CD4-positive, alpha-beta memory T cell (primary cell): ENCODE data around the gene CHPT1. TPM values are rescaled to one million over a fixed set of nuclear protein-coding genes. Genes with fewer than 3 reads are reported as not detected.

Experiments
- CTCF ChIA-PET: fragments of 350-600 bp; sonication (Branson Sonifier 250); formaldehyde crosslinking; loops from one replicate; lab custom pipeline; 2021; ENCODE audit warnings: inconsistent platforms; ENCODE audit not compliant: partially characterized antibody; lab: Charles Lee
- POLR2A ChIA-PET: fragments of 350-600 bp; sonication (Branson Sonifier 250); formaldehyde crosslinking; loops from one replicate; lab custom pipeline; 2021; ENCODE audit not compliant: partially characterized antibody; lab: Charles Lee
- DNase-seq, 5 donors: peaks; one replicate each; pipeline versions ENCODE4 v3.0.0 to v3.0.0-alpha.2; 2020 to 2022; ENCODE audit warnings: mixed read lengths in 1 of 5
- H3K27ac ChIP-seq: one replicate; pipeline ENCODE4 v1.7.0; 2013; ENCODE audit warnings: low read depth, low read length
- H3K27me3 ChIP-seq: 2 replicates; pipeline ENCODE4 v1.7.0; 2013; ENCODE audit warnings: mild to moderate bottlenecking, low read length, moderate library complexity; ENCODE audit not compliant: insufficient read depth
- H3K36me3 ChIP-seq: 2 replicates; pipeline ENCODE4 v1.7.0; 2013; ENCODE audit warnings: mild to moderate bottlenecking, low read length, moderate library complexity; ENCODE audit not compliant: insufficient read depth
- H3K4me1 ChIP-seq: 2 replicates; pipeline ENCODE4 v1.7.0; 2013; ENCODE audit warnings: mild to moderate bottlenecking, low read length, moderate library complexity; ENCODE audit not compliant: insufficient read depth
- H3K4me3 ChIP-seq, 2 donors: one replicate each; pipeline ENCODE4 v1.7.0; 2013; ENCODE audit warnings: low read length in 2 of 2, mild to moderate bottlenecking in 1 of 2
- H3K9me3 ChIP-seq, 2 donors: one replicate each; pipeline ENCODE4 v1.7.0; 2013; ENCODE audit warnings: low read length in 2 of 2, control low read depth in 1 of 2; ENCODE audit not compliant: control insufficient read depth in 1 of 2
- H3K27ac Mint-ChIP-seq, 7 donors: one replicate each; pipeline ENCODE4 v1.8.0; 2020 to 2021; ENCODE audit warnings: mixed read lengths in 7 of 7, mild to moderate bottlenecking in 6 of 7, inconsistent platforms in 3 of 7, moderate library complexity in 3 of 7
- H3K27me3 Mint-ChIP-seq, 2 donors: one replicate each; pipeline ENCODE4 v1.8.0; 2020 to 2021; ENCODE audit warnings: mixed read lengths in 2 of 2
- H3K36me3 Mint-ChIP-seq, 2 donors: one replicate each; pipeline ENCODE4 v1.8.0; 2020 to 2021; ENCODE audit warnings: mixed read lengths in 2 of 2, inconsistent platforms in 1 of 2, mild to moderate bottlenecking in 1 of 2
- H3K4me1 Mint-ChIP-seq, 4 donors: one replicate each; pipeline ENCODE4 v1.8.0; 2020 to 2021; ENCODE audit warnings: mixed read lengths in 4 of 4, mild to moderate bottlenecking in 1 of 4
- H3K4me3 Mint-ChIP-seq, 8 donors: one replicate each; pipeline ENCODE4 v1.8.0; 2020 to 2021; ENCODE audit warnings: mixed read lengths in 8 of 8, mild to moderate bottlenecking in 7 of 8, moderate library complexity in 6 of 8, inconsistent platforms in 3 of 8
- H3K9me3 Mint-ChIP-seq, 8 donors: one replicate each; pipeline ENCODE4 v1.8.0; 2020 to 2021; ENCODE audit warnings: mixed read lengths in 8 of 8, mild to moderate bottlenecking in 5 of 8, inconsistent platforms in 3 of 8, moderate library complexity in 1 of 8
- intact Hi-C: fragments of 100-400 bp; cut with micrococcal nuclease; formaldehyde crosslinking; loops from one replicate; pipeline ENCODE4 v1.15.1; 2023
- polyA plus RNA-seq, 2 donors: library from polyadenylated mRNA; unstranded; fragments of 300-500 nt; fragmentation: Illumina TruSeq; gene quantifications; one replicate each; pipeline ENCODE4 v1.2.3, GENCODE V29; 2021
- total RNA-seq, 2 experiments: library from RNA; stranded (reverse); gene quantifications; one replicate each; pipeline ENCODE4 v1.2.3, GENCODE V29; 2021

Gene CHPT1
- total and polyA plus RNA-seq, 4 experiments from 2014 or later: 12.6 to 24.3 (median 18.4) TPM

DNA sequence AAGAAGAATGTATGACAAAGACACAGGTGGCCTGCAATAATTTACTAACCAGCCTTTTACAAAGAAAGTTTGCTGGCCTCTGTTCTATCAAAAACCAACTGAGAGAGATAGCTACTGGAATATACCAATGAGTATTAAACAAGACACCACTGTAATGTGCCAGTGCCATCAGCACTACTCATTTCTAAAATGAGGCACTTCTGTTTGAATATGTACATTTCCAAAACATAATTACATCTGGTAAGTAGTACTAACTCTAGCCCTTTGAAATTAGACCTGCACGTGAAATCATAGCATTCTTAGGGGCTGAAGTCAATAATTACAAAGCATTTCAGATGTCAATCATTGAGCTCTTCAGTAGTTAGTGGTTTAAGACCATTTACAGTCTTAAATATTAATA is 48.8 kb downstream of the CHPT1 start:
- Mint-ChIP-seq H3K4me3 (no peak overlapping the region), H3K4me1 (peaks cover 0 to 11% (median 5%) of the 10 kb centered on the region in 4 donors), H3K27ac (no peak overlapping the region), H3K36me3 (peaks cover 50 to 57% of the 10 kb centered on the region in 2 donors), H3K9me3 (no peaks in the 10 kb centered on the region), H3K27me3 (no peaks in the 10 kb centered on the region)
- POLR2A ChIA-PET: interaction anchor here (0.8 kb wide), 1 partner anchor 338 kb away, joined by 5 read pairs; the partner anchor contains the start of gene ARL1
- Histone ChIP-seq H3K4me3 (no peak overlapping the region), H3K9me3 (no peaks in the 10 kb centered on the region), H3K4me1 (no peaks in the 10 kb centered on the region), H3K36me3 (peaks cover 23% of the 10 kb centered on the region), H3K27ac (no peak overlapping the region), H3K27me3 (no peaks in the 10 kb centered on the region)
- CTCF ChIA-PET: no interaction called here
- no peak for DNase-seq
- intact Hi-C loops: no loop called here

DNA sequence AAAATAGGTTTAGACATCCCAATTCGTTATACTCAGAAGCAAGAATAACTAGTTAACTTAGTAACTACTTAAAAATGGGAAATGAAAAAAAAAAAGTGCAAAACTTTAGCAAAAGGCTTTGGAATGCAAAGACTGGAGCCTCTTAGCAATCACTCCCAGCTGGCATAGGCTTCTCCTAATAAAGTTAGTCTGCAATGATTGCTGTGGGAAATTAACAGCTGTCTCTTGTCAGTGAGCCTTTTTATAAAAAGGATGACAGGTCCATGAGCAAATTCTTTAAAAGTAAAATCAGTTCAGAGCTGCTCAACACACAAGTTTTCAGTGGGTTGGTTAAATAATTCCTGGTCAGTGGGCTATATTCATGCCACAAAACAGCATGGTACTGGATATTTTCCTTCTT is 49.2 kb downstream of the CHPT1 start:
- Histone ChIP-seq H3K4me3 (no peak overlapping the region), H3K27ac (no peak overlapping the region), H3K27me3 (no peaks in the 10 kb centered on the region), H3K9me3 (no peaks in the 10 kb centered on the region), H3K4me1 (no peaks in the 10 kb centered on the region), H3K36me3 (peaks cover 28% of the 10 kb centered on the region)
- no peak for DNase-seq
- no peak overlapping the region for H3K4me3 Mint-ChIP-seq
- intact Hi-C loops: no loop called here
- ChIA-PET POLR2A (interaction anchor here (0.8 kb wide), 1 partner anchor 339 kb away, joined by 5 read pairs; the partner anchor contains the start of gene ARL1), CTCF (interaction anchor here (0.9 to 1.0 kb wide), 2 partner anchors 26 to 84 kb away, joined by 3 to 4 read pairs; partner anchors contain the start of gene GNPTAB)
- H3K4me1 Mint-ChIP-seq: peaks cover 0 to 11% (median 5%) of the 10 kb centered on the region in 4 donors
- peak overlapping the region in 1 of 7 donors; percentile 14 for H3K27ac Mint-ChIP-seq
- no peaks in the 10 kb centered on the region for H3K9me3 Mint-ChIP-seq
- H3K27me3 Mint-ChIP-seq: no peaks in the 10 kb centered on the region
- peaks cover 54 to 59% of the 10 kb centered on the region in 2 donors for H3K36me3 Mint-ChIP-seq

- no peaks in the 10 kb centered on the region for H3K9me3 ChIP-seq
- H3K27ac Mint-ChIP-seq: no peak overlapping the region
- peaks cover 29% of the 10 kb centered on the region for H3K36me3 ChIP-seq
- no peaks in the 10 kb centered on the region for H3K27me3 Mint-ChIP-seq
- no peak for DNase-seq
- CTCF ChIA-PET: interaction anchor here (0.9 to 1.0 kb wide), 2 partner anchors 25 to 83 kb away, joined by 3 to 4 read pairs; partner anchors contain the start of gene GNPTAB
- no peak overlapping the region for H3K27ac ChIP-seq
- intact Hi-C loops: no loop called here
- POLR2A ChIA-PET: no interaction called here
- H3K4me1 Mint-ChIP-seq: peaks cover 0 to 11% (median 5%) of the 10 kb centered on the region in 4 donors
- peaks cover 57 to 66% of the 10 kb centered on the region in 2 donors for H3K36me3 Mint-ChIP-seq
- H3K4me3 Mint-ChIP-seq: no peak overlapping the region
- no peaks in the 10 kb centered on the region for H3K4me1 ChIP-seq
- no peak overlapping the region for H3K4me3 ChIP-seq
- H3K27me3 ChIP-seq: no peaks in the 10 kb centered on the region
- H3K9me3 Mint-ChIP-seq: no peaks in the 10 kb centered on the region
Measured at GRCh38 chr12:101747697-101748096, 50.3 kb downstream of the CHPT1 start.

DNA sequence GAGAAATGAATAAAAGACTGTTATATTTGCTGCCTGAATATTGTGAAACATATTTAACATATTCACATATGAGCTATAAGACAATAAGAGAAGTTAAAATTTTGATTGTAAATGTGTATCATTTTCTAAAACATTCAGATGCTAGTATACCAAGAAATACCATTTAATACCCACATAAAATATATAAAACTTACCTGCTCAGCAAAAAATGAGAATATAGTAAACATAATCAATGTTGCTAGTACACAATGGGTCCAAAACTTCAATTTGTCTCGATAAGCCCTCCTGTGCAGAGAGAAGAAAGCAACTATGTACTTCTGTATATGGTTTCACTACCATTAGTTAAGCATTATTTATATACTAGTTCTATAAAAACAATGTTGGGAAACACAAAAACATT is 51.5 kb downstream of the CHPT1 start:
- no peaks in the 10 kb centered on the region for H3K27me3 ChIP-seq
- CTCF ChIA-PET: no interaction called here
- no peaks in the 10 kb centered on the region for H3K9me3 Mint-ChIP-seq
- H3K36me3 ChIP-seq: peaks cover 29% of the 10 kb centered on the region
- POLR2A ChIA-PET: no interaction called here
- H3K27me3 Mint-ChIP-seq: no peaks in the 10 kb centered on the region
- peaks cover 49 to 68% of the 10 kb centered on the region in 2 donors for H3K36me3 Mint-ChIP-seq
- H3K4me3 Mint-ChIP-seq: no peak overlapping the region
- H3K27ac Mint-ChIP-seq: peak overlapping the region in 3 of 7 donors; percentile 9 to 43 (median 12)
- H3K9me3 ChIP-seq: no peaks in the 10 kb centered on the region
- no peak overlapping the region for H3K27ac ChIP-seq
- no peaks in the 10 kb centered on the region for H3K4me1 ChIP-seq
- H3K4me1 Mint-ChIP-seq: peaks cover 0 to 6% (median 2%) of the 10 kb centered on the region in 4 donors
- intact Hi-C loops: no loop called here
- no peak for DNase-seq
- H3K4me3 ChIP-seq: no peak overlapping the region

DNA sequence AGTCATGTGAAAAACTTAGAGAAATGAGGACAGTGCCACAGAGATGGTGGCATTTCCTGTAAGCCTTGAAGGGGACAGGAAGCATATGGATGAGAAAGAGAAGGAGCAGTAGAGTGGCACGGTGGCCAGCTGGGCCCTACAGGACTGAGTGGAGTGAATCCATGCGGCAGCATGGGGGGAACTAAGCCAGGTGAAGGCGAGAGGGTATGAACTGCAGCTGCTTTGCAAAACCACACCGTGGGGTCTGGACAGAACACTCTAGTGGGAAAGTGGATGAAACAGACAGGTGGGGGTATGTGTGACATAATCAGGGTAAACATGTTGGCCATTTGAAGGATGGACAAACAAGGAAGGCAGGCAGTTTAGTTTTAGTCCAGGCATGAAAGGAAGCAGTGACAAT is 52.2 kb downstream of the CHPT1 start:
- Mint-ChIP-seq H3K27me3 (no peaks in the 10 kb centered on the region), H3K4me3 (no peak overlapping the region), H3K4me1 (peaks cover 0 to 2% (median 0%) of the 10 kb centered on the region in 4 donors), H3K36me3 (peaks cover 49 to 65% of the 10 kb centered on the region in 2 donors), H3K9me3 (no peaks in the 10 kb centered on the region), H3K27ac (peak overlapping the region in 2 of 7 donors; percentile 63 to 68)
- Histone ChIP-seq H3K4me3 (no peak overlapping the region), H3K36me3 (peaks cover 29% of the 10 kb centered on the region), H3K27ac (no peak overlapping the region), H3K9me3 (no peaks in the 10 kb centered on the region), H3K27me3 (no peaks in the 10 kb centered on the region), H3K4me1 (no peaks in the 10 kb centered on the region)
- no peak for DNase-seq
- ChIA-PET CTCF (no interaction called here), POLR2A (no interaction called here)
- intact Hi-C loops: no loop called here

GRCh38 chr12:101750152-101750551 is 52.7 kb downstream of the CHPT1 start:
- H3K27me3 Mint-ChIP-seq: no peaks in the 10 kb centered on the region
- Histone ChIP-seq H3K27ac (no peak overlapping the region), H3K4me1 (no peaks in the 10 kb centered on the region), H3K9me3 (no peaks in the 10 kb centered on the region), H3K4me3 (no peak overlapping the region), H3K36me3 (peaks cover 29% of the 10 kb centered on the region), H3K27me3 (no peaks in the 10 kb centered on the region)
- H3K4me1 Mint-ChIP-seq: peaks cover 0 to 2% (median 0%) of the 10 kb centered on the region in 4 donors
- H3K36me3 Mint-ChIP-seq: peaks cover 49 to 66% of the 10 kb centered on the region in 2 donors
- H3K4me3 Mint-ChIP-seq: no peak overlapping the region
- POLR2A ChIA-PET: no interaction called here
- no peak for DNase-seq
- CTCF ChIA-PET: no interaction called here
- intact Hi-C loops: no loop called here
- H3K9me3 Mint-ChIP-seq: no peaks in the 10 kb centered on the region
- H3K27ac Mint-ChIP-seq: peak overlapping the region in 2 of 7 donors; percentile 50 to 63

DNA sequence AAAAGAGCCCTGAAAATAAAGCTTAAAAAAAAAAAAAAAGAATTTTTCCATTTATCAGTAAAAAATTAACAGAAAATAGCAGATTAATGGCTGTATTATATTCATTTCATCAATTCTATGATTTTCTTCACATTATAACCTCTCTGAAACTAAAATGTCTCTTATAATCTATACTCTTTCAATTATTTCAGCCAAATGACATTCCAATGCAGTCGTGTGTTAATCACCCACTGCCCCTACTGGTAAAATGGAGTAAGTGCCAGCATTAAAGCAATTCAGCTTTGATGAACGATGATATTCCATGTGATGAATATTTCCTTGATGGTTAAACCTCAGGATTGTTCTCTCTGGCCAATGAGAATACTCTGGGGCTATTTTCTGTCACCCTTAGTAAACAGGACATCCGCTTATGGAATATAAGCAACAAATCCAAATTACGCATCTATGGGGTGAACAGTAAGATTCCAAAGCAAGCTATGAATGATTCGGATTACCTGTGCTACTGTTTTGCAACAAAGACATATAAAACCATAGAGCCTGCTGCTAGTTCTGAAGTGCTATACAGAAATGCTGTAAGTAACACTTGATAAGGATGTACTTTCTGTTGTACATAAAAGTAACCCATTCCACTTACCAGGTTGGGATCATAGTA is 62.1 kb downstream of the CHPT1 start:
- Histone ChIP-seq H3K4me1 (no peaks in the 10 kb centered on the region), H3K36me3 (peaks cover under 1% of the 10 kb centered on the region), H3K4me3 (no peak overlapping the region), H3K27ac (no peak overlapping the region), H3K9me3 (no peaks in the 10 kb centered on the region), H3K27me3 (no peaks in the 10 kb centered on the region)
- intact Hi-C loops: loop anchor here (1.0 to 2.0 kb wide), 3 partner anchors 89 to 345 kb away; no protein-coding TSS in a partner anchor
- H3K36me3 Mint-ChIP-seq: peaks cover 34 to 59% of the 10 kb centered on the region in 2 donors
- H3K4me1 Mint-ChIP-seq: peaks cover 0 to 3% (median 1%) of the 10 kb centered on the region in 4 donors
- ChIA-PET CTCF (interaction anchor here (0.6 to 2.5 kb wide), 27 partner anchors 8 to 354 kb away, joined by 3 to 16 read pairs (median 3); partner anchors contain the start of gene ARL1), POLR2A (interaction anchor here (1.4 kb wide), 1 partner anchor 352 kb away, joined by 6 read pairs; the partner anchor contains the start of gene ARL1)
- no peaks in the 10 kb centered on the region for H3K27me3 Mint-ChIP-seq
- no peaks in the 10 kb centered on the region for H3K9me3 Mint-ChIP-seq
- peak; percentile 22 to 49 (median 29) for DNase-seq
- H3K27ac Mint-ChIP-seq: no peak overlapping the region
- no peak overlapping the region for H3K4me3 Mint-ChIP-seq
